ENCODE results near the gene MTERF2. TPM values are rescaled to one million over a fixed set of nuclear protein-coding genes. Genes with fewer than 3 reads are reported as not detected.

MTERF2 gene
- total and polyA plus RNA-seq, 2 of the 13 experiments (the other 11 are each of a cell fraction or from before 2014, with no cell fraction given) = 8.0 to 11.6 TPM

DNA sequence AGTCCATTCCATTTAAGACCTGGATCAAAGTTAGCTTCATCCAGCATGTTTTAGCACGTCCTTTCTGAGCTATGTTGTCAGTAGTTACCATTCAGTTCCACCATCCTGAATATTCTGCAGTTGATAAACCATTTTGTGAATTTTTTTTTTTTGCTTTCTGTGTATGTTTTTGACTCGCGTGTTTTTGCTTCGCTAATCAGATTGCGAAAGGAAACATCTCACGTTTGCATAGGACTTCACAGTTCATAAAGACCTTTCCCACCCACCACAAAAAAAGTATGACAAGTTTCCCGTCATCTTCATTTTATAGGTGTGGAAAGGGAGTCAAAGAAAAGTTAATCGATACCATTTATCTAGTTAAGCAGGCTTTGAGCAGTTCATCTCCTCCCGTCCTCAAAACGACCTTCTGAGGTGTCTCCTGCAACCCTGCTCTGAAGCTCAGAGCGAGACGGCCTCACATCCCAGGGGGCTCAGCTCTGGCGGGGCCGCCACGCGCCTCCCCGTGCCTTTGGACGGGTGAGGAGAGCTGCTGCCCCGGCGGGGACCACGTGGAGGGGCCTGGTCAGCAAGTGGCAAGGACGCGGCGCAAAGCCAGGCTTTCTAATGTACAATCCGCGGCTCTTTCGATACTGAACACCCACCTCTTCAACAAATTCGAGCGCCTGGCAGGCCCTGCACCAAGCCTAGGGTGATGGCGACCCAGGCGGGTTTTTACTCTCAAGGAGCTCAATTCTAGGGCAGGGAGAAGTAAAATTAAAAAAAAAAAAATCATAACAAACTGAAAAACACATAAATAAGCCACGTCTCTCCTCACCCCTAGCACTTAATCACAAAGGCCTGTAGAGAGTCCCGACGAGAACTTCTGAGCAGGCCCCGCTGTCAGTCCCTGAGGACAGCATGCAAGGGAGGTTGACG is 32.2 kb downstream of the MTERF2 start (continued):
- TF ChIP-seq SRSF1 (optimal IDR thresholded peaks at IDR 0.05; ENCODE audit: low read depth, low read length) = no peak
- TF ChIP-seq CBX1 (IDR thresholded peaks at IDR 0.05; ENCODE audit: low read depth) = no peak
- no peak for TF ChIP-seq ZNF432 (CRISPR knock-in tag; IDR thresholded peaks at IDR 0.05; ENCODE audit: borderline replicate concordance)
- no peak for TF ChIP-seq THAP11 (CRISPR knock-in tag; IDR thresholded peaks at IDR 0.05)
- no peak for TF ChIP-seq ZBTB8A (CRISPR knock-in tag; IDR thresholded peaks at IDR 0.05; ENCODE audit: borderline replicate concordance, low read depth)
- TF ChIP-seq REXO4 (CRISPR knock-in tag; IDR thresholded peaks at IDR 0.05; ENCODE audit: borderline replicate concordance) = no peak
- TF ChIP-seq POLR2AphosphoS5 (IDR thresholded peaks at IDR 0.05; ENCODE audit: low read depth, low read length) = no peak
- no peak for TF ChIP-seq SP1 (IDR thresholded peaks at IDR 0.05)
- no peak for TF ChIP-seq SP1 (CRISPR knock-in tag; IDR thresholded peaks at IDR 0.05)
- TF ChIP-seq ZNF839 (CRISPR knock-in tag; IDR thresholded peaks at IDR 0.05; ENCODE audit: borderline replicate concordance) = no peak
- no peak for TF ChIP-seq ZSCAN9 (CRISPR knock-in tag; IDR thresholded peaks at IDR 0.05; ENCODE audit: borderline replicate concordance)
- no peak for TF ChIP-seq MXD1 (CRISPR knock-in tag; IDR thresholded peaks at IDR 0.05)
- TF ChIP-seq HOXA5 (CRISPR knock-in tag; IDR thresholded peaks at IDR 0.05) = no peak
- no peak for TF ChIP-seq SIN3B (IDR thresholded peaks at IDR 0.05; ENCODE audit: low read length)
- TF ChIP-seq SALL1 (CRISPR knock-in tag; IDR thresholded peaks at IDR 0.05) = no peak
- TF ChIP-seq KLF13 (CRISPR knock-in tag; IDR thresholded peaks at IDR 0.05) = no peak
- no peak for TF ChIP-seq ZSCAN29 (CRISPR knock-in tag; conservative IDR thresholded peaks at IDR 0.05)
- TF ChIP-seq ZNF33B (CRISPR knock-in tag; IDR thresholded peaks at IDR 0.05) = no peak
- no peak for TF ChIP-seq AFF4 (CRISPR knock-in tag; IDR thresholded peaks at IDR 0.05)
- no peak for TF ChIP-seq BRD4 (CRISPR knock-in tag; IDR thresholded peaks at IDR 0.05)
- TF ChIP-seq, protein P1, sequence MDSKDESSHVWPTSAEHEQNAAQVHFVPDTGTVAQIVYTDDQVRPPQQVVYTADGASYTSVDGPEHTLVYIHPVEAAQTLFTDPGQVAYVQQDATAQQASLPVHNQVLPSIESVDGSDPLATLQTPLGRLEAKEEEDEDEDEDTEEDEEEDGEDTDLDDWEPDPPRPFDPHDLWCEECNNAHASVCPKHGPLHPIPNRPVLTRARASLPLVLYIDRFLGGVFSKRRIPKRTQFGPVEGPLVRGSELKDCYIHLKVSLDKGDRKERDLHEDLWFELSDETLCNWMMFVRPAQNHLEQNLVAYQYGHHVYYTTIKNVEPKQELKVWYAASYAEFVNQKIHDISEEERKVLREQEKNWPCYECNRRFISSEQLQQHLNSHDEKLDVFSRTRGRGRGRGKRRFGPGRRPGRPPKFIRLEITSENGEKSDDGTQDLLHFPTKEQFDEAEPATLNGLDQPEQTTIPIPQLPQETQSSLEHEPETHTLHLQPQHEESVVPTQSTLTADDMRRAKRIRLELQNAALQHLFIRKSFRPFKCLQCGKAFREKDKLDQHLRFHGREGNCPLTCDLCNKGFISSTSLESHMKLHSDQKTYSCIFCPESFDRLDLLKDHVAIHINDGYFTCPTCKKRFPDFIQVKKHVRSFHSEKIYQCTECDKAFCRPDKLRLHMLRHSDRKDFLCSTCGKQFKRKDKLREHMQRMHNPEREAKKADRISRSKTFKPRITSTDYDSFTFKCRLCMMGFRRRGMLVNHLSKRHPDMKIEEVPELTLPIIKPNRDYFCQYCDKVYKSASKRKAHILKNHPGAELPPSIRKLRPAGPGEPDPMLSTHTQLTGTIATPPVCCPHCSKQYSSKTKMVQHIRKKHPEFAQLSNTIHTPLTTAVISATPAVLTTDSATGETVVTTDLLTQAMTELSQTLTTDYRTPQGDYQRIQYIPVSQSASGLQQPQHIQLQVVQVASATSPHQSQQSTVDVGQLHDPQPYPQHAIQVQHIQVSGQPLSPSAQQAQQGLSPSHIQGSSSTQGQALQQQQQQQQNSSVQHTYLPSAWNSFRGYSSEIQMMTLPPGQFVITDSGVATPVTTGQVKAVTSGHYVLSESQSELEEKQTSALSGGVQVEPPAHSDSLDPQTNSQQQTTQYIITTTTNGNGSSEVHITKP (CRISPR knock-in tag; IDR thresholded peaks at IDR 0.05; ENCODE audit: low read depth) = no peak
- TF ChIP-seq AHR (CRISPR knock-in tag; IDR thresholded peaks at IDR 0.05) = no peak
- no peak for TF ChIP-seq FOXO1 (CRISPR knock-in tag; IDR thresholded peaks at IDR 0.05)
